NOMO-1 treated with DMSO at 0.1 percent for 48 hours (cell line): ENCODE data around the gene SLC26A2.
"Not testable (repeated sequence)": the region's sequence is repeated elsewhere in the genome, so short reads cannot be mapped to it uniquely, and the experiment has no call there.

Experiments
- DNase-seq: peaks from one replicate; lab custom pipeline; 2025; ENCODE audit not compliant: unreplicated experiment; lab: John Stamatoyannopoulos, UW

SLC26A2 gene

GRCh38 chr5:149936700-149937091 is 23.9 kb upstream of the SLC26A2 start:
- no peak for DNase-seq

GRCh38 chr5:149937610-149938009 is 22.9 kb upstream of the SLC26A2 start:
- no peak for DNase-seq

GRCh38 chr5:149938279-149938678 is 22.3 kb upstream of the SLC26A2 start:
- DNase-seq, result no peak

GRCh38 chr5:149938791-149939358 is 21.7 kb upstream of the SLC26A2 start:
- peak; percentile 63 for DNase-seq

GRCh38 chr5:149939546-149939945 is 21.0 kb upstream of the SLC26A2 start:
- DNase-seq, result peak; percentile 72

- DNase-seq, result peak; percentile 97
These were observed 20.4 kb upstream of the SLC26A2 start for GRCh38 chr5:149940077-149940574.

- DNase-seq, result no peak
These were observed 19.5 kb upstream of the SLC26A2 start for GRCh38 chr5:149940941-149941644.

GRCh38 chr5:149941795-149942194 is 18.8 kb upstream of the SLC26A2 start:
- no peak for DNase-seq

- DNase-seq, result no peak
These were observed 18.4 kb upstream of the SLC26A2 start for GRCh38 chr5:149942199-149942598.

- not testable (repeated sequence) for DNase-seq
These were observed 17.8 kb upstream of the SLC26A2 start for GRCh38 chr5:149942741-149943169.

GRCh38 chr5:149943177-149943949 is 17.2 kb upstream of the SLC26A2 start:
- not testable (repeated sequence) for DNase-seq

- DNase-seq, result no peak
These were observed 15.9 kb upstream of the SLC26A2 start, which contains the start of gene PDE6A for GRCh38 chr5:149944666-149945065. Gene PDE6A (minus strand): TSS chr5:149944793. CDS start chr5:149944673, 120 bp downstream.

- DNase-seq, result no peak
These were observed 14.4 kb upstream of the SLC26A2 start for GRCh38 chr5:149946118-149946517.

GRCh38 chr5:149948993-149949392 is 11.6 kb upstream of the SLC26A2 start:
- DNase-seq, result peak; percentile 60

- DNase-seq, result no peak
These were observed 9.3 kb upstream of the SLC26A2 start for GRCh38 chr5:149951138-149951749.

GRCh38 chr5:149953436-149954121 is 7.0 kb upstream of the SLC26A2 start:
- DNase-seq, result no peak

GRCh38 chr5:149954798-149955197 is 5.8 kb upstream of the SLC26A2 start:
- no peak for DNase-seq

- DNase-seq, result no peak
These were observed 3.9 kb upstream of the SLC26A2 start for GRCh38 chr5:149956685-149957084.

- DNase-seq, result no peak
These were observed 2.7 kb upstream of the SLC26A2 start for GRCh38 chr5:149957855-149958254.

- peak; percentile 66 for DNase-seq
These were observed 937 bp upstream of the SLC26A2 start for GRCh38 chr5:149959406-149960236.
